HG03432 (cell line): ENCODE results near the gene SPRR2E.
"Not testable (repeated sequence)": the region's sequence is repeated elsewhere in the genome, so short reads cannot be mapped to it uniquely, and the experiment has no call there.

Experiments
- ATAC-seq: cut with Tn5 transposase; IDR thresholded peaks from one replicate; pipeline ENCODE4 v1.9.1; 2021; ENCODE audit warnings: mild to moderate bottlenecking, moderate library complexity; ENCODE audit not compliant: unreplicated experiment

Gene SPRR2E

DNA sequence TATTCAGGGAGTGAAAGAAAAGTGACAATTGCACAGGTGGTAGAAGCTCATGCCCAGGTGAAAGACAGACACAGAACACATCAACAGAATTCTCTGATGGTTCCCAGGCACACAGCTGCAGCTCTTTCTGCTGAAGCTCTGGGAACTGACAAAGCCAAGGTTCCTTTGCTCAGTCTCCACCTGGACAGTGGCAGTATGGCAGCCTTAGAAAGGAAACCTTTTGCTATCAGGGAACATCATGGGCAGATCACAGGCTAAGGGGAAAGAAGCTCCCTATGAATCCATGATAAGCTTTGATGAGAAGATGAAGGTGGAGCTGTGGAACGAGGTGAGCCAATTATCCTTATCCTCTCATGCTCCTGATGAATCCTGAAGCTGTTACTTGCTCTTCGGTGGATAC lies 24.1 kb downstream of the SPRR2E start:
- no peak for ATAC-seq

DNA sequence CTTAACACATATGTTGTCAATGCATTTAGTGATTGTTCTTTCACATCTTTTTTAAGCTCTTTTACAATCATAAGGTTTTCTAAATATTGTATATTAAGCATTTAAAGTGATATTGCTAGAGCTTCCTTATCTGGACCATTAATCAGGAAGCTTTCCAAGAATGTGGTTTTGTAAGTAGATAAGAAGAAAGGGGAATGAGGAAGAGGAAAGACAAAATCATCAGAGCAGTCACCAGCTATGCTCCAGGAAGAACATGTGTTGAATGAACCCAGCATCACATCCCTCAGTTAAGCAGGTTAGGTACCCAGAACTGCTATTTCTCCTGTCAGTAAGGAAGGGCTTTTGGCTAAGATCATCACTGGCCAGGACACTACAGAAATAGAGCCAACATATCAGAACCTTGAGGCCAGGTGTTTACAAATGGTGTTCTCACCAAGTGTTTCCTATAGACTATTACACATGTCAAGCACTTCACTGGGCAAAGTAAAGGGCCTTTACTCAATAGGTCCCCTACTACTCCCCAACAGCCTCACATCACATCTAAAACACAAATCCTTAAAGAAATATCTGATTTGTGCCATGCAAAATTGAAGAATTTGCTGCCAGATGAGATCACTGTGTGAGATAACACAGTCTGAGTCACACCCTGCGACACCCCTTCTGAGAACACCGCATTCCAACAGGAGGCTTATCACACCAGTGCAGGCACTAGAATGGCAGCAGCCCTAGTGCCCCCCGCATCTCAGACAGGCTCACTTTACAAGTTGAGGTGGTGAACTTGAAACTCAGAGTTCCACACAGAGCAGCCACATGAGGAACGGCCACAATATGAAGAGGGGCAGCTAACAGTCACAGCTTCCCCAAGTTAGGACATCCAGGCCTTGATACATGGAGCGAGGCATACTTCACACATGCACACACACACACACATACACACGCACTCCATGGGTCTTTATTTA lies 35.2 kb downstream of the SPRR2E start:
- no peak for ATAC-seq

DNA sequence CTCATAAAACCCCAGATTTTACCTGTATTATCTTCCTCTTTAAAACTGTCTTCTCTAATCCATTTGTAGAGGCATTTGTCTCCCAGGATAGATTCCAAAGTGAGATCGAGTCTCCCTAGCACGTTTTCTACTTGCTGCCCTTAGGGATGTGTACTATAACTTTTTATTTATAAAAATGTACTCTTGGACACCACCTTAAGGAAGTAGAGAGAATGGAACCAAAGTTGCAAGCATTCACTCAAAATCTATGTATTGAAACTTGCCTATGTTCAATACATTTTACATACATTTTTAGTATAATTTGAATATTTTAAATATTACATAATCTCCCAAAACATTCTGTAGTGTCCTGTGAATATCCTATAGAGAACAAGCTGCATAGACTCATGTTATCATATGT lies 36.2 kb downstream of the SPRR2E start:
- no peak for ATAC-seq

DNA sequence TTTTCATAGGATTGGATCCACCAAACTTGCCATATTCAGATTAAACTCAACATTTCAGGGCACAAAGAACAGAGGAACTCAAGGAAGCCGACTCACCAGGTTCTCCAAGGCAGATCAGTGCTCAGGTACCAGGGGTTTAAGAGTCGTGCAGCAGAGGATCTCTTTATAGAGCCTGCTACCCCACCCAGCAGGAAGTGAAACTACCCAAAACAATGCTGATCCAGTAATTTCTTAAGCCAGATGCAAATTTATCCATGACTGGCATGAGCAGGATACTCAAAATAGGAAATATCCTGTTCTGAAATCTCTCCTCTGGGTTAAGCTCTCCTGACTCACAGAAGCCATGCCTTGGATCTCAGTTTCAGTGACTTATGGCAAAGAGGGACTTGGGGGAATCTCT lies 37.0 kb downstream of the SPRR2E start, which contains the start of gene SPRR2A:
Gene SPRR2A (minus strand): TSS at position 138 of the 400 bp plus-strand sequence. CDS start 777 bp downstream, outside the sequence.
- ATAC-seq: no peak

DNA sequence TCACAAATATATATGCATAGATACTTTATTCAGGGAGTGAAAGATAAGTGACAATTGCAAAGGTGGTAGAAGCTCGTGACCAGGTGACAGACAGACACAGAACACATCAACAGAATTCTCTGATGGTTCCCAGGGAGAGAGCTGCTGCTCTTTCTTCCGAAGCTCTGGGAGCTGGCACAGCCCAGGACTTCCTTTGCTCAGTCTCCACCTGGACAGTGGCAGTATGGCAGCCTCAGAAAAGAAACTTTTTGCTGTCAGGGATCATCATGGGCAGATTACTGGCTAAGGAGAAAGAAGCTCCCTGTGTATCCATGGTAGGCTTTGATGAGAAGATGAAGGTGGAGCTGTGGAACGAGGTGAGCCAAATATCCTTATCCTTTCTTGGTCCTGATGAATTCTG lies 38.2 kb downstream of the SPRR2E start:
- ATAC-seq: not testable (repeated sequence)

DNA sequence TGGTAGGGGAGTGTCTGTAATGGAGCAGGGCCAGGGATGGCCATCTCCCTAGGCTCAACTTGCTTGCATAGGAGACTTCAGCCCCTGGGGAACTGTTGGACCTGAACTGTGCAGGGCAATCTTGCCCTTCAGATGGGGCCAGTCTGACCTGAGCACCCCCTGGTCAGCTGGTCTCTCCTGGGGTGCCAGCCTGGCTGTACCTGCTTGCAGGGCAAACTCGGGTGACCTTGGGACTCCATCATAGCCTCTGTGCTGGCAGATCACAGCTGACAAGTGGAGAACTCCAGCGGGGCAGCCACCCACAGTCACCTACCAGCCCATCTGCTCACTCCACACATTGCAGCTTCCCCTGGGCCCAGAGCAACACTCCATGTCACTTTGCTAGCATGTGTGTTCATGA lies 45.1 kb downstream of the SPRR2E start:
- ATAC-seq: no peak
